WTC11 (cell line): ENCODE data around the gene GP9.

Experiments used
- JUN ChIP-seq: sonication (generic); formaldehyde crosslinking; IDR thresholded peaks from 2 replicates; pipeline ENCODE4 v1.8.0; 2023; ENCODE audit warnings: mild to moderate bottlenecking, missing genetic modification reagents
- SP1 ChIP-seq: sonication (generic); formaldehyde crosslinking; conservative IDR thresholded peaks from 2 replicates; pipeline ENCODE4 v1.8.1; 2022; ENCODE audit warnings: missing genetic modification reagents
- ZNF512 ChIP-seq: sonication (generic); formaldehyde crosslinking; IDR thresholded peaks from 2 replicates; pipeline ENCODE4 v1.8.1; 2022; ENCODE audit warnings: missing genetic modification reagents, borderline replicate concordance
- TF ChIP-seq, protein P1 (sequence below): fragments of 200-600 bp; IDR thresholded peaks from 2 replicates; pipeline ENCODE4 v1.8.0; 2022; ENCODE audit warnings: antibody characterized with exemption
- TF ChIP-seq, protein P2 (sequence below): sonication (generic); formaldehyde crosslinking; IDR thresholded peaks from 2 replicates; pipeline ENCODE4 v1.8.1; 2022; ENCODE audit warnings: low read depth, missing genetic modification reagents, borderline replicate concordance

GRCh38 chr3:129023008-129023358, 37.6 kb upstream of the GP9 start:
- TF ChIP-seq SP1 (CRISPR knock-in tag) (no peak), JUN (CRISPR knock-in tag) (no peak), ZNF512 (CRISPR knock-in tag) (no peak)
- TF ChIP-seq, protein P1, sequence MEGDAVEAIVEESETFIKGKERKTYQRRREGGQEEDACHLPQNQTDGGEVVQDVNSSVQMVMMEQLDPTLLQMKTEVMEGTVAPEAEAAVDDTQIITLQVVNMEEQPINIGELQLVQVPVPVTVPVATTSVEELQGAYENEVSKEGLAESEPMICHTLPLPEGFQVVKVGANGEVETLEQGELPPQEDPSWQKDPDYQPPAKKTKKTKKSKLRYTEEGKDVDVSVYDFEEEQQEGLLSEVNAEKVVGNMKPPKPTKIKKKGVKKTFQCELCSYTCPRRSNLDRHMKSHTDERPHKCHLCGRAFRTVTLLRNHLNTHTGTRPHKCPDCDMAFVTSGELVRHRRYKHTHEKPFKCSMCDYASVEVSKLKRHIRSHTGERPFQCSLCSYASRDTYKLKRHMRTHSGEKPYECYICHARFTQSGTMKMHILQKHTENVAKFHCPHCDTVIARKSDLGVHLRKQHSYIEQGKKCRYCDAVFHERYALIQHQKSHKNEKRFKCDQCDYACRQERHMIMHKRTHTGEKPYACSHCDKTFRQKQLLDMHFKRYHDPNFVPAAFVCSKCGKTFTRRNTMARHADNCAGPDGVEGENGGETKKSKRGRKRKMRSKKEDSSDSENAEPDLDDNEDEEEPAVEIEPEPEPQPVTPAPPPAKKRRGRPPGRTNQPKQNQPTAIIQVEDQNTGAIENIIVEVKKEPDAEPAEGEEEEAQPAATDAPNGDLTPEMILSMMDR = no peak
- TF ChIP-seq, protein P2, sequence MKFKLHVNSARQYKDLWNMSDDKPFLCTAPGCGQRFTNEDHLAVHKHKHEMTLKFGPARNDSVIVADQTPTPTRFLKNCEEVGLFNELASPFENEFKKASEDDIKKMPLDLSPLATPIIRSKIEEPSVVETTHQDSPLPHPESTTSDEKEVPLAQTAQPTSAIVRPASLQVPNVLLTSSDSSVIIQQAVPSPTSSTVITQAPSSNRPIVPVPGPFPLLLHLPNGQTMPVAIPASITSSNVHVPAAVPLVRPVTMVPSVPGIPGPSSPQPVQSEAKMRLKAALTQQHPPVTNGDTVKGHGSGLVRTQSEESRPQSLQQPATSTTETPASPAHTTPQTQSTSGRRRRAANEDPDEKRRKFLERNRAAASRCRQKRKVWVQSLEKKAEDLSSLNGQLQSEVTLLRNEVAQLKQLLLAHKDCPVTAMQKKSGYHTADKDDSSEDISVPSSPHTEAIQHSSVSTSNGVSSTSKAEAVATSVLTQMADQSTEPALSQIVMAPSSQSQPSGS (CRISPR knock-in tag) = no peak
